Measurements from ENCODE around the gene MAB21L3. TPM values are rescaled to one million over a fixed set of nuclear protein-coding genes. Genes with fewer than 3 reads are reported as not detected.

Gene MAB21L3
- total and polyA plus RNA-seq, 2 of the 13 experiments (the other 11 are each of a cell fraction or from before 2014, with no cell fraction given) = 0.55 to 4.1 TPM

DNA sequence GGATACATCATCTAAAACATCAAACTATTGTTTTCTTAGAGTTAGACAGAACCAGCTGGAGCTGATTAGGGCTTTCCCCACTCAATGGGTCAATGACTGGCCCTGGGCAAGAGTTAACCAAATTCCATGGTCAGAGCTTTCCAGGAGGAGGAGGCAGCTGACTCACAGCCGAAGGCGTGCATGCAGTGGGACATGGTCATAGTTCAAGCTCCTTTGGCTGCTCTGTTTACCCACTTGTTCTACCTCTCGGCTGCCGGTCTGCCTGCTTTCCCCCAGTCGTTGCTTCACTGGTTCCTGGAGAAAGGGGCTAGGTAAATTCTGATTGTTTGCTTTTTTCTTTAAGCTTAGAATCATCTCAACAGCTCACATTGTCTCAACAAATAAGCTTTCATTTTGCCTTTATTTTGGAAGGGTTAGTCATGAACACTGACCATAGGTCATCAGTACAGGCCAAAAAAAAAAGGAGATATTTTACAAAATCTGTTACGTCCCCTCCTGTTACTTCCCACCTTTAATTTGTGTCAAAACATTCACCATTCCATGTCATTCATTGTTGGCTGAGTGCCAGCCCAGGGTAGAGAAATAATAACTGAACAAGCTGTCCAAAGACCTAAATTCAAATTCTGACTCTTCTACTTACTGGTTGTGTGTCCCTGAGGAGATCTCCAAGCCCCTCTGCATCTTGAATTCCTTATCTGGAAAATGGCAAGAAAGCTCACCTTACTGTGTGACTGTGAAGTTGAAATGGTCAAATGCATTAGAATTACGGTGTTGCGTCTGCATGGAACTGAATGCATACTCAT is 12.0 kb downstream of the MAB21L3 start (continued):
- TF ChIP-seq SRSF9 (IDR thresholded peaks at IDR 0.05; ENCODE audit: borderline replicate concordance, insufficient read depth, low read depth, low read length, poor library complexity, severe bottlenecking) = no peak
- no peak for TF ChIP-seq ZNF784 (CRISPR knock-in tag; IDR thresholded peaks at IDR 0.05; ENCODE audit: borderline replicate concordance)
- TF ChIP-seq ELK4 (CRISPR knock-in tag; IDR thresholded peaks at IDR 0.05; ENCODE audit: borderline replicate concordance) = no peak
- no peak for TF ChIP-seq ZNF790 (CRISPR knock-in tag; IDR thresholded peaks at IDR 0.05; ENCODE audit: borderline replicate concordance)
- TF ChIP-seq JDP2 (CRISPR knock-in tag; IDR thresholded peaks at IDR 0.05; ENCODE audit: borderline replicate concordance) = no peak; the same call in 1 of the 2 replicates
- TF ChIP-seq ZNF780A (CRISPR knock-in tag; IDR thresholded peaks at IDR 0.05) = no peak
- no peak for TF ChIP-seq LBX2 (CRISPR knock-in tag; IDR thresholded peaks at IDR 0.05; ENCODE audit: borderline replicate concordance)
- TF ChIP-seq RFX1 (IDR thresholded peaks at IDR 0.05) = no peak
- no peak for TF ChIP-seq RFX3 (CRISPR knock-in tag; IDR thresholded peaks at IDR 0.05)
- peak; percentile 11; the same call in 1 of the 2 replicates for TF ChIP-seq SMC3 (IDR thresholded peaks at IDR 0.05; ENCODE audit: low read length)
- no peak for TF ChIP-seq ZBTB44 (CRISPR knock-in tag; IDR thresholded peaks at IDR 0.05)
- peak; percentile 55; the same call in 1 of the 2 replicates for TF ChIP-seq KDM3A (CRISPR knock-in tag; IDR thresholded peaks at IDR 0.05; ENCODE audit: low read depth)
- no peak for TF ChIP-seq MBD4 (IDR thresholded peaks at IDR 0.05; ENCODE audit: borderline replicate concordance, low read length)
- TF ChIP-seq, protein P1, sequence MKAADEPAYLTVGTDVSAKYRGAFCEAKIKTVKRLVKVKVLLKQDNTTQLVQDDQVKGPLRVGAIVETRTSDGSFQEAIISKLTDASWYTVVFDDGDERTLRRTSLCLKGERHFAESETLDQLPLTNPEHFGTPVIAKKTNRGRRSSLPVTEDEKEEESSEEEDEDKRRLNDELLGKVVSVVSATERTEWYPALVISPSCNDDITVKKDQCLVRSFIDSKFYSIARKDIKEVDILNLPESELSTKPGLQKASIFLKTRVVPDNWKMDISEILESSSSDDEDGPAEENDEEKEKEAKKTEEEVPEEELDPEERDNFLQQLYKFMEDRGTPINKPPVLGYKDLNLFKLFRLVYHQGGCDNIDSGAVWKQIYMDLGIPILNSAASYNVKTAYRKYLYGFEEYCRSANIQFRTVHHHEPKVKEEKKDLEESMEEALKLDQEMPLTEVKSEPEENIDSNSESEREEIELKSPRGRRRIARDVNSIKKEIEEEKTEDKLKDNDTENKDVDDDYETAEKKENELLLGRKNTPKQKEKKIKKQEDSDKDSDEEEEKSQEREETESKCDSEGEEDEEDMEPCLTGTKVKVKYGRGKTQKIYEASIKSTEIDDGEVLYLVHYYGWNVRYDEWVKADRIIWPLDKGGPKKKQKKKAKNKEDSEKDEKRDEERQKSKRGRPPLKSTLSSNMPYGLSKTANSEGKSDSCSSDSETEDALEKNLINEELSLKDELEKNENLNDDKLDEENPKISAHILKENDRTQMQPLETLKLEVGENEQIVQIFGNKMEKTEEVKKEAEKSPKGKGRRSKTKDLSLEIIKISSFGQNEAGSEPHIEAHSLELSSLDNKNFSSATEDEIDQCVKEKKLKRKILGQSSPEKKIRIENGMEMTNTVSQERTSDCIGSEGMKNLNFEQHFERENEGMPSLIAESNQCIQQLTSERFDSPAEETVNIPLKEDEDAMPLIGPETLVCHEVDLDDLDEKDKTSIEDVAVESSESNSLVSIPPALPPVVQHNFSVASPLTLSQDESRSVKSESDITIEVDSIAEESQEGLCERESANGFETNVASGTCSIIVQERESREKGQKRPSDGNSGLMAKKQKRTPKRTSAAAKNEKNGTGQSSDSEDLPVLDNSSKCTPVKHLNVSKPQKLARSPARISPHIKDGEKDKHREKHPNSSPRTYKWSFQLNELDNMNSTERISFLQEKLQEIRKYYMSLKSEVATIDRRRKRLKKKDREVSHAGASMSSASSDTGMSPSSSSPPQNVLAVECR (CRISPR knock-in tag; IDR thresholded peaks at IDR 0.05; ENCODE audit: borderline replicate concordance) = peak; percentile 24; the same call in 1 of the 2 replicates
- no peak for TF ChIP-seq ZNF513 (CRISPR knock-in tag; conservative IDR thresholded peaks at IDR 0.05)
- TF ChIP-seq ZNF547 (CRISPR knock-in tag; IDR thresholded peaks at IDR 0.05) = no peak
- peak; percentile 67; the same call in 1 of the 2 replicates for TF ChIP-seq ZNF430 (CRISPR knock-in tag; IDR thresholded peaks at IDR 0.05)
